Epithelial cell of proximal tubule (primary cell): ENCODE data around the gene EIF4E. TPM values are rescaled to one million over a fixed set of nuclear protein-coding genes. Genes with fewer than 3 reads are reported as not detected.

Source experiments
- DNase-seq: peaks from one replicate; pipeline ENCODE4 v3.0.0-alpha.2; 2011; ENCODE audit warnings: low read depth
- H3K4me3 ChIP-seq: 2 replicates; pipeline ENCODE4 v1.5.1; 2011; ENCODE audit warnings: low read depth, mild to moderate bottlenecking, low read length
- total RNA-seq: library from RNA; depleted of rRNA; stranded (reverse); fragments of >200 nt; gene quantifications from 2 replicates; pipeline ENCODE4 v1.2.3, GENCODE V29; 2015
- TF ChIP-seq, protein P1 (sequence below): conservative IDR thresholded peaks from 2 replicates; pipeline ENCODE4 v1.5.1; 2012; ENCODE audit warnings: low read depth, mild to moderate bottlenecking, low read length

EIF4E gene
- total RNA-seq, 1 donor from 2014 or later, result 157 TPM

DNA sequence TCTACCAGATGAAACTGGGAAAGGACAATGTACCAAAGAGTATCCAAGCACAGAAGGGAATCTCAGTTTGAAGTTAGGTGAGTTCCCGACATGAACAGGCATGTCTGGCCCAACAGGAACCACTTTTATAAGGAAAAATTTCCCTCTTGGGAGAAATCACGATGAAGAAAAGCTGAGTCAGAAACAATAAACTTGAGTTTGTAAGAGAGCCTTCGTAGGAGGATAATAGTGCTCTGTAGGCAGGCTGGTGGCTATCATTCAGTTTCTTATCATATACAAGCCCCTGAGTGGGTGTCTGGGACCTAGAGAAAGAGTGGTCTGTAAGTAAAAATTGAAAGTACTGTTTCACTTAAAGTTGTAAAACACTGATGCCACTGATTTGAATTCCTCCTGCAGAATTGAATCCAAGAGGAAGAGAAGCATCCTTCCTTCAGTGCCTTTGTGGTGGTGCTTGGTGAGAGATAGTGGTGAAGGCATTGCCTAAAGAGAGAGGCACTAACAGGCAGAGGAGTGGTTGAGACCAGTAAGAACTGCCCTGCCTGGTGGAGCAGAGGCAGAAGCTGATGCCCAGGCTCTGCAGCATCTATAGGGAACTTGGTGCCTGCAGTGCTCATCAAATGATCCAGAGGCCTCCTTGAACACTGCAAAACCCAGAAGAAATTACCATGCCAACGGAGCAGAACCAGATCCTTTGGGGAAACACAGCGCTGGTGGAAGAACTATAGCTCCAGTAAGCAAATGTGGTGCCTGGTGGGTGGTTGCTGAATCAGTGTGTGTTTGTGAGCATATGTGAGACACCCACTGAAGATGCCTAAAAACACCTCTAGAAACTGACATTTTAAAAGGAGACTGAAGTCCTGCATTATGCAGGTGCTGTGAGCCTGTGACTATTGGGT is 34.9 kb upstream of the EIF4E start:
- no peak overlapping the region for H3K4me3 ChIP-seq
- no peak for DNase-seq
- TF ChIP-seq, protein P1, sequence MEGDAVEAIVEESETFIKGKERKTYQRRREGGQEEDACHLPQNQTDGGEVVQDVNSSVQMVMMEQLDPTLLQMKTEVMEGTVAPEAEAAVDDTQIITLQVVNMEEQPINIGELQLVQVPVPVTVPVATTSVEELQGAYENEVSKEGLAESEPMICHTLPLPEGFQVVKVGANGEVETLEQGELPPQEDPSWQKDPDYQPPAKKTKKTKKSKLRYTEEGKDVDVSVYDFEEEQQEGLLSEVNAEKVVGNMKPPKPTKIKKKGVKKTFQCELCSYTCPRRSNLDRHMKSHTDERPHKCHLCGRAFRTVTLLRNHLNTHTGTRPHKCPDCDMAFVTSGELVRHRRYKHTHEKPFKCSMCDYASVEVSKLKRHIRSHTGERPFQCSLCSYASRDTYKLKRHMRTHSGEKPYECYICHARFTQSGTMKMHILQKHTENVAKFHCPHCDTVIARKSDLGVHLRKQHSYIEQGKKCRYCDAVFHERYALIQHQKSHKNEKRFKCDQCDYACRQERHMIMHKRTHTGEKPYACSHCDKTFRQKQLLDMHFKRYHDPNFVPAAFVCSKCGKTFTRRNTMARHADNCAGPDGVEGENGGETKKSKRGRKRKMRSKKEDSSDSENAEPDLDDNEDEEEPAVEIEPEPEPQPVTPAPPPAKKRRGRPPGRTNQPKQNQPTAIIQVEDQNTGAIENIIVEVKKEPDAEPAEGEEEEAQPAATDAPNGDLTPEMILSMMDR, result no peak

DNA sequence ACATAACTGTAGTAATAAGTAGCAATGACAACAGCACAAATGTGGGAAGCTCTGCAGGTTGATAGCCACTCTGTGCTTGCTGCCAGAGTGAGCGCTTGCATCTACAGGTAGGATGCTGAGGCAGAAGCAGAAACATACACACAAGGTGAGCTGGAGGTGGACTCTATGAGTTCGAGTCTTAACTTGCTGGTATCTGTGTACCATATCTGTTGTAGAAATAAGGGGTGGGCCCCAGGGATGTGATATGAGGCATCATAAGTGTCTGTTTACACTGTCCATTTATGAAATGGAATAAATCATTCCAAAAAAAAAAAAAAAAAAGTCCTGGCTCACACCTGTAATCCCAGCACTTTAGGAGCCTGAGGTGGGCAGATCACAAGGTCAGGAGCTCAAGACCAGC is 32.8 kb upstream of the EIF4E start:
- H3K4me3 ChIP-seq, result no peak overlapping the region
- no peak for DNase-seq
- TF ChIP-seq, protein P1, result no peak

DNA sequence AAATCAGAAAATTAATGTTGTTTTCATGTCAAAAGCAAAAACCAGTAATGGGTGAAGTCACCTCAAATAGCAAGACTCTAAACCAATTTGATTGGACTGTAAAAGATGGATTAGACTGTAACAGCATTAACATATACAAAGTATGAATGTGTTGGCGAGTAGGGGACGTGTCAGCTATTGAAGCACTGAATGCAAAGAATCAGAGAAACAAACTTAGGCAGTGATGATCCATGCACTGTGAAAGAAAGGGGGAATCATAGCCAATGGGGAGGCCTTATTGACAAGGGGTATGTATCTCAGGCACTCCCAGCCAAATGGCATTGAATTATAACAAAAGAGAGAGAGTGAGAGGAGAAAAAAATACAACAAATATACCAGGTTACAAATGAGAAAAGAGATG is 30.5 kb upstream of the EIF4E start:
- no peak for DNase-seq
- no peak overlapping the region for H3K4me3 ChIP-seq
- TF ChIP-seq, protein P1, result no peak

DNA sequence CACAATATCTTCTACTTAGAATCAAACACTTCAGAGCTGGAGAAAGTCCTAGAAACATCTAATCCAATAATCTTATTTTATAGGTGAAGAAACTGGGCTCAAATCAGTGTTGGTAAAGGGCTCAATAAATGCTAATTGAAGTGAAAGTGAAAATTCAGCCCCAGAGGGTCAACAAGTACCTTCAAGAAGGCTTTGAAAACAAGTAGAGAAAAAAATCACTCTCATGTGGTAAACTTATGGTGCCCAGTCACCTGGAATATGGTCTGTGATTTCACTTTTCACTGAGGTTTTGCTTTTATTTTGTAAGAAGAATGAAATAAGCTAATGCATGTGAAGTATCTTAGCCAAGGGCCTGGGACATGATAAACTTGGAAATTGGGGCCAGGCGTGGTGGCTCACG is 29.1 kb upstream of the EIF4E start:
- TF ChIP-seq, protein P1, result no peak
- H3K4me3 ChIP-seq, result no peak overlapping the region
- no peak for DNase-seq

DNA sequence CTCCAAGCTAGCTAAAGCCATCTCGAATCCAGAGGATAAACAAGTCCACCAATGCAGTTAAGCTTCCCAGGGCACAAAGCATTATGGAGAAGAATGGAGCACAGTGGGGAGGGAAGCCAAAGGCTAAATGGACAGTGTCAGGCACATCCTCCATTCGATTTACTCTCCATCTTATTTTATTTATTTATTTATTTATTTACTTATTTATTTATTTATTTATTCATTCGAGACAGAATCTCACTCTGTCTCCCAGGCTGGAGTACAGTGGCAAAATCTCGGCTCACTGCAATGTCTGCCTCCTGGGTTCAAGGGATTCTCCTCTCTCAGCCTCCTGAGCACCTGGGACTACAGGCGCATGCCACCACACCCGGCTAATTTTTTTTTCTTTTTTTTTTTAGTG is 26.3 kb upstream of the EIF4E start:
- no peak for DNase-seq
- TF ChIP-seq, protein P1, result no peak

DNA sequence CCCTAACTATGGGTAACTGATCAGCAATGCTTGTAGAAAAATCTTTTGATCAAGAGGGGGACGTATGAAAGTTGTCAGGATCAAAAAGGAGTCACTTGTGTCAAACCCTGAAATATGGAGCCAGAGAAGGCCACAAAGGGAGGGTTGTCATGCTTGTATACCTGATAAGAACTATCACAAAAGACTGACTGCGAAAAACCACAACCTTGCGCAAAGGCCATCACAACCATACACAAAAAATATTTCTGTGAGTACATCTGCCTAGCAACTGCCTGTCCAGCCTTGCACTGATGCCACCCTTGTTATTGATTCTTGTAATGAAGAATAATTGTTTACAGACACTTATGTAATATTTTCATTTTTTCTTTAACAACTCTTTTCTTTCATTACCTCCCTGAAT is 22.8 kb upstream of the EIF4E start:
- TF ChIP-seq, protein P1, result no peak
- H3K4me3 ChIP-seq, result no peak overlapping the region
- DNase-seq, result no peak

More for the DNA sequence above, 26.3 kb upstream of the EIF4E start:
- no peak overlapping the region for H3K4me3 ChIP-seq

DNA sequence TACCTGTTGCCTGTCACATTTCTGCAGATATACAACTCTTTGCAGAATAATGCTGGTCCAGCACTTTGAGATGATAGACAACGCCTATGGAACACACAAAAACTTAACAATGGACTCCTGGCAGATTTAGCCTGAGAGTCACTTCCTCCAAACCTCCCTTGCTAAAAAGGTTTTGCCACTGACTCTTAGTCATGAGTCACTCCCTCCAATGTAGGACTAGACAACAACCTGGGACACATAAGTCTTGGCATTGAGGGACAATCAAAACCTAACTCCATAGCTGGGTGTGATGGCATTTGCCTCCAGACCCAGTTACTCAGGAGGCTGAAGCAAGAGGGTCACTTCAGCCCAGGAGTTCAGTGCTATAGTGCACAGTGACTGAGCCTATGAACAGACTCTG is 22.0 kb upstream of the EIF4E start:
- no peak for DNase-seq
- TF ChIP-seq, protein P1, result no peak

More for the DNA sequence above, 22.0 kb upstream of the EIF4E start:
- no peak overlapping the region for H3K4me3 ChIP-seq
